ENCODE data around the gene ZPR1. TPM values are rescaled to one million over a fixed set of nuclear protein-coding genes. Genes with fewer than 3 reads are reported as not detected.

The ZPR1 gene
- total RNA-seq, 3 donors from 2014 or later: 28.5 to 34.6 (median 33.4) TPM

DNA sequence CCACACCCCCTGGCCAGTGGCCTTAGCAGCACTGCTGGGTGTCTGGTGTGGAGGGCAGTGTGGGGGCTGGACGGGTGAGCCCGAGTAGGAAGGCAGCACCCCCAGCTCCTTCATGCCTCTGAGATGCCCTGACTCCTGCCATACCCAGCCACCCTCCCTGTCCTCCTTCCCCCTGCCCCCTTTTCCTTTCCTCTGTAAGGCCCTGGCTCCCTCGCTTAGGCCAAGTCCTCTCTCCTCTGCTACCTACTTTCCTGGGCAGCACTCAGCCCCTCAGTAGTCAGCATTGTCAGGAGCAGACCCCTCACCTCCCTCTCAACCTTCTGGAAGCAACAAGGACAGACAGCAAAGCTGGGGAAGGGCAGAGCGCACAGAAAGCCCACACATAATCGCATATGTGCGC, 63.0 kb downstream of the ZPR1 start:
- Histone ChIP-seq H3K4me3 (no peak overlapping the region), H3K4me1 (ENCODE audit: low read depth) (no peaks in the 10 kb centered on the region), H3K36me3 (ENCODE audit: low read depth) (no peaks in the 10 kb centered on the region), H3K9me3 (no peaks in the 10 kb centered on the region)
- no peak for DNase-seq
- TF ChIP-seq, protein P1, sequence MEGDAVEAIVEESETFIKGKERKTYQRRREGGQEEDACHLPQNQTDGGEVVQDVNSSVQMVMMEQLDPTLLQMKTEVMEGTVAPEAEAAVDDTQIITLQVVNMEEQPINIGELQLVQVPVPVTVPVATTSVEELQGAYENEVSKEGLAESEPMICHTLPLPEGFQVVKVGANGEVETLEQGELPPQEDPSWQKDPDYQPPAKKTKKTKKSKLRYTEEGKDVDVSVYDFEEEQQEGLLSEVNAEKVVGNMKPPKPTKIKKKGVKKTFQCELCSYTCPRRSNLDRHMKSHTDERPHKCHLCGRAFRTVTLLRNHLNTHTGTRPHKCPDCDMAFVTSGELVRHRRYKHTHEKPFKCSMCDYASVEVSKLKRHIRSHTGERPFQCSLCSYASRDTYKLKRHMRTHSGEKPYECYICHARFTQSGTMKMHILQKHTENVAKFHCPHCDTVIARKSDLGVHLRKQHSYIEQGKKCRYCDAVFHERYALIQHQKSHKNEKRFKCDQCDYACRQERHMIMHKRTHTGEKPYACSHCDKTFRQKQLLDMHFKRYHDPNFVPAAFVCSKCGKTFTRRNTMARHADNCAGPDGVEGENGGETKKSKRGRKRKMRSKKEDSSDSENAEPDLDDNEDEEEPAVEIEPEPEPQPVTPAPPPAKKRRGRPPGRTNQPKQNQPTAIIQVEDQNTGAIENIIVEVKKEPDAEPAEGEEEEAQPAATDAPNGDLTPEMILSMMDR (IDR thresholded peaks at IDR 0.05): no peak
- intact Hi-C loops (cut with DNase I, micrococcal nuclease): no loop called here
- ATAC-seq: no peak

Other genes with a start within 250 kb of the ZPR1 start
- 10 to 100 TPM; 15.6 to 18.9 (median 15.6) TPM for gene BUD13, start 15.0 kb downstream of the ZPR1 start, total RNA-seq
- not detected for gene APOA5, start 3.9 kb upstream of the ZPR1 start, total RNA-seq
- not detected for gene APOA4, start 35.3 kb upstream of the ZPR1 start, total RNA-seq
- under 1 TPM in 1 of 3 donors, not detected in 2; 0.60 TPM for gene APOC3, start 41.9 kb upstream of the ZPR1 start, total RNA-seq
- gene APOA1, start 49.6 kb upstream of the ZPR1 start, total RNA-seq: under 1 TPM in 2 of 3 donors, not detected in 1; 0.31 to 0.46 TPM

All from mucosa of descending colon (tissue), 3 donors.